GM21737 (cell line): Measurements from ENCODE around the gene TMEM38A.

ENCODE experiments used
- ATAC-seq: cut with Tn5 transposase; IDR thresholded peaks from one replicate; pipeline ENCODE4 v1.9.1; 2021; ENCODE audit warnings: mild to moderate bottlenecking, moderate library complexity; ENCODE audit not compliant: unreplicated experiment

The TMEM38A gene

DNA sequence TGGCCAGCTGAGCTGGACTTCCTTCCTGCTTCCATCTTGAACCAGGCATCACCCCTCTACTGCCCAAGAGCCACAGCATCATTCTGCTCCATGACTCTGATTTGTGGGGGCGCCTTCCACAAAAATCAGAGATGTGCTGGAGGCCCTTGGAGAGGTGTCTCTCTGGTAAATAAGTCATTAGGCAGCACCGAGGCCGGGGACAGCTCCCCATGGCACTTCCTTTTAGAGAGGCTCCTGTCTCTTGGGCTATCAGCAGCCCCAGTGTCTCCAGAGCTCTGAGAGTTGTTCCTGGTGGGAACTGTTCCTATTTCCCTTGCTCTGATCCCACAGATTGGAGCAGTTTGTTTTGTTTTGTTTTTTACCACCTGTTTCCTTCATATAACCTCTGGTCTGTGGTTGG, 78.6 kb downstream of the TMEM38A start:
- no peak for ATAC-seq
